T-helper 2 cell (primary cell): ENCODE measurements around the gene KCNK7.

Experiments
- DNase-seq, 5 experiments: peaks; one replicate each; pipeline versions ENCODE4 v3.0.0 to v3.0.0-alpha.2; 2012 to 2022

KCNK7 gene

GRCh38 chr11:65610404-65610803 lies 14.8 kb upstream of the KCNK7 start:
- DNase-seq, result no peak

GRCh38 chr11:65609665-65610064 lies 14.1 kb upstream of the KCNK7 start:
- no peak for DNase-seq

GRCh38 chr11:65609229-65609628 lies 13.6 kb upstream of the KCNK7 start:
- DNase-seq, result no peak

- DNase-seq, result no peak
Observed at GRCh38 chr11:65607614-65608426, 12.2 kb upstream of the KCNK7 start.

- DNase-seq, result peak in 1 of 5 experiments; percentile 34
Observed at GRCh38 chr11:65606876-65607613, 11.4 kb upstream of the KCNK7 start.

- DNase-seq, result no peak
Observed at GRCh38 chr11:65604258-65604657, 8.7 kb upstream of the KCNK7 start.

GRCh38 chr11:65599955-65600246 lies 4.3 kb upstream of the KCNK7 start:
- no peak for DNase-seq

GRCh38 chr11:65599216-65599954 lies 3.8 kb upstream of the KCNK7 start:
- no peak for DNase-seq

- DNase-seq, result no peak
Observed at GRCh38 chr11:65598258-65598699, 2.7 kb upstream of the KCNK7 start.

- DNase-seq, result no peak
Observed at GRCh38 chr11:65596520-65596919, 920 bp upstream of the KCNK7 start.

- DNase-seq, result peak in 1 of 5 experiments; percentile 30
Observed at GRCh38 chr11:65595131-65595530, 469 bp downstream of the KCNK7 start.

- peak in 1 of 5 experiments; percentile 44 for DNase-seq
Observed at GRCh38 chr11:65593518-65594414, 1.8 kb downstream of the KCNK7 start.

GRCh38 chr11:65592858-65593517 lies 2.6 kb downstream of the KCNK7 start:
- DNase-seq, result no peak

GRCh38 chr11:65591939-65592857 lies 3.4 kb downstream of the KCNK7 start:
- no peak for DNase-seq

GRCh38 chr11:65590240-65590738 lies 5.3 kb downstream of the KCNK7 start:
- DNase-seq, result no peak

- DNase-seq, result peak in 3 of 5 experiments; percentile 19 to 70 (median 21)
Observed at GRCh38 chr11:65589444-65590239, 6.0 kb downstream of the KCNK7 start.

- DNase-seq, result peak; percentile 42 to 90 (median 69)
Observed at GRCh38 chr11:65588199-65589054, 7.2 kb downstream of the KCNK7 start.

GRCh38 chr11:65586676-65587075 lies 8.9 kb downstream of the KCNK7 start:
- DNase-seq, result no peak

- no peak for DNase-seq
Observed at GRCh38 chr11:65586247-65586630, 9.4 kb downstream of the KCNK7 start.
